ENCODE measurements around the gene SLC7A7.

The SLC7A7 gene

GRCh38 chr14:22835505-22835904 lies 20.3 kb upstream of the SLC7A7 start:
- H3K27ac ChIP-seq: no peak overlapping the region
- TF ChIP-seq CTCF (conservative IDR thresholded peaks at IDR 0.05): no peak

GRCh38 chr14:22830443-22831010 lies 15.3 kb upstream of the SLC7A7 start:
- TF ChIP-seq CTCF (conservative IDR thresholded peaks at IDR 0.05): no peak
- H3K27ac ChIP-seq: peak overlapping the region; percentile 75

- H3K27ac ChIP-seq: peak within 1 kb of the TSS; percentile 75
- no peak for TF ChIP-seq CTCF (conservative IDR thresholded peaks at IDR 0.05)
These were observed 14.6 kb upstream of the SLC7A7 start, which contains the start of gene MRPL52 for GRCh38 chr14:22829661-22830442. Gene MRPL52, plus strand, starts transcription at chr14:22829887. Its CDS starts 26 bp downstream, at chr14:22829913.

- H3K27ac ChIP-seq: peak overlapping the region; percentile 75
These were observed 13.9 kb upstream of the SLC7A7 start for GRCh38 chr14:22829076-22829660.

GRCh38 chr14:22824711-22825359 lies 9.6 kb upstream of the SLC7A7 start:
- H3K27ac ChIP-seq: no peak overlapping the region
- no peak for TF ChIP-seq CTCF (conservative IDR thresholded peaks at IDR 0.05)

- H3K27ac ChIP-seq: no peak overlapping the region
- peak; percentile 74 for TF ChIP-seq CTCF (conservative IDR thresholded peaks at IDR 0.05)
These were observed 7.4 kb upstream of the SLC7A7 start for GRCh38 chr14:22822571-22823098.

GRCh38 chr14:22822016-22822570 lies 6.9 kb upstream of the SLC7A7 start:
- no peak overlapping the region for H3K27ac ChIP-seq
- no peak for TF ChIP-seq CTCF (conservative IDR thresholded peaks at IDR 0.05)

All from VCaP (cell line).